Activated CD8-positive, alpha-beta memory T cell treated with anti-CD3 and anti-CD28 coated beads for 4 hours (primary cell): Measurements from ENCODE around the gene AARS1.
"Not testable (repeated sequence)": the region's sequence is repeated elsewhere in the genome, so short reads cannot be mapped to it uniquely, and the experiment has no call there.

Experiments used
- DNase-seq, 2 donors: peaks; one replicate each; pipeline ENCODE4 v3.0.0-alpha.2; 2020; ENCODE audit warnings: low read depth in 2 of 2

The AARS1 gene

DNA sequence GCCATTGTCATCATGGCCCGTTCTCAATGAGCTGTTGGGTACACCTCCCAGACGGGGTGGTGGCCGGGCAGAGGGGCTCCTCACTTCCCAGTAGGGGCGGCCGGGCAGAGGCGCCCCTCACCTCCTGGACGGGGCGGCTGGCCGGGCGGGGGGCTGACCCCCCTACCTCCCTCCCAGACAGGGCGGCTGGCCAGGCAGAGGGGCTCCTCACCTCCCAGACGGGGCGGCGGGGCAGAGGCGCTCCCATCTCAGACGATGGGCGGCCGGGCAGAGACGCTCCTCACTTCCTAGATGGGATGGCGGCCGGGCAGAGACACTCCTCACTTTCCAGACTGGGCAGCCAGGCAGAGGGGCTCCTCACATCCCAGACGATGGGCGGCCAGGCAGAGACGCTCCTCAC lies 64.7 kb downstream of the AARS1 start:
- DNase-seq: not testable (repeated sequence)

DNA sequence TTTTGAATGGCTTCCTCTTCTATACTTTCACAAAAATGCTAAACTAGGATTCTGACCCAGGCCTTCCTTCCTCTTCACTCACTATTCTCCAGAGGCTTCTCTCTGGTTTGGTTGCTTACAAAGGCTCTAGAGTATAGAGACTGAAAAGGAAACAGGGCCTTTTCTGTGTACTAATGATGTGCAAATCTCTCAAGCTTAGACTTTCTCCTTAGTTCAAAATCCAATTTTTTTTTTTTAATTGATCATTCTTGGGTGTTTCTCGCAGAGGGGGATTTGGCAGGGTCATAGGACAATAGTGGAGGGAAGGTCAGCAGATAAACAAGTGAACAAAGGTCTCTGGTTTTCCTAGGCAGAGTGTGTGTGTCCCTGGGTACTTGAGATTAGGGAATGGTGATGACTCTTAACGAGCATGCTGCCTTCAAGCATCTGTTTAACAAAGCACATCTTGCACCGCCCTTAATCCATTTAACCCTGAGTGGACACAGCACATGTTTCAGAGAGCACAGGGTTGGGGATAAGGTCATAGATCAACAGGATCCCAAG lies 65.3 kb downstream of the AARS1 start:
- not testable (repeated sequence) for DNase-seq

DNA sequence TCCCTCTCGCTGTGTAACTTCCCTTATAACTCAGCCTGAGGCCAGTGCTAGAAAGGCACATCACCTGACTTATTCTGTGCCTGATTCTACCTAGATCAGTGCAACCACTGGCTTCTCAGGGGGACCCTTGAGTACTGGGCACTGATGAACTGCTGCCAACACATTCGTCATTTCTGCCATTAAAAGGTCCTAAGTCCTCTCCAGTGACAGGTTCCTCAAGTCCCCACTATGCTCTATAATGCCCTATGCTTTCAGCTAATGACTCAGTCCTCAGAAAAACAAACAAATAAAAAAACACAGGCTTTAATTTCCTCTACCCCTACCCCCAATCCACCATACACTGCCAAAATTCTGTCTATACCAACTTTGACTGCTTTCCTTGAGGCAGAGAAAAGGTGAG lies 66.1 kb downstream of the AARS1 start:
- DNase-seq: not testable (repeated sequence)

DNA sequence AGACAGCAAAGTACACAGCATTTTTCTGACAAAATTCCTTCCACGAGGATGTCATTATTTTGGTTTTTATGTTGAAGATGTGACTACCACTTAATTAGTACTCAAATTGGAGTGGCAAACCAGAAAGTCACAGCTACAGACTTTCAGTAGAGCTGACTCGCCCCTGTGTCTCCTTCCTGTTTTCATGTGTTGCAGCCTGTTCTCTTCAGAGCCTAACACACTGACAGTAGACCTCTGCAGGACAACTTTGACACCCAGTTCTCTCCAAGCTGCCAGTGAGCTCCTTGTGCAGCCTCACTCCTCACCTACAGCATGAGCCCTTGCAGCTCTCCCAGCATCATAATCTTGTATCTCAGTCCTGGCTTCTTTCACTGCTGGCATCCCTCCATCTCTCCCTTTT lies 66.7 kb downstream of the AARS1 start:
- not testable (repeated sequence) for DNase-seq

DNA sequence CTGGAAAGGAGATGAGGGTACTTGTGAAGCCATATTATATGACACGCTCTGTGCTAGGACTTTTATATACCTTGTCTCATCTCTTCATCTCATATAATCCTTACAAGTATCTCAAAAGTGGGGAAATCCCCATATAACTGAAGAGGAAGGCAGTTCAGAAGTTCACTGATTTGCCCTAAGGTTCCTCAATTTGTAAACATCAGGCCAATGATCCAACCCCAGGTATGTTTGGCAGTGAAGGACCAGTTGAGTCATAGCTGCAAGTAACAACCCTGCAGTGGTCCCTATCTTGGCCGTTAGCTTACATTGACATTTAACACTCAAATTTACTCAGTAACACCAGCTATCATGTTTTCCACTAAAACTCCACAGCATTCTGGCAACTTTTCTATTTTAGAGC lies 70.7 kb downstream of the AARS1 start:
- DNase-seq: not testable (repeated sequence)

DNA sequence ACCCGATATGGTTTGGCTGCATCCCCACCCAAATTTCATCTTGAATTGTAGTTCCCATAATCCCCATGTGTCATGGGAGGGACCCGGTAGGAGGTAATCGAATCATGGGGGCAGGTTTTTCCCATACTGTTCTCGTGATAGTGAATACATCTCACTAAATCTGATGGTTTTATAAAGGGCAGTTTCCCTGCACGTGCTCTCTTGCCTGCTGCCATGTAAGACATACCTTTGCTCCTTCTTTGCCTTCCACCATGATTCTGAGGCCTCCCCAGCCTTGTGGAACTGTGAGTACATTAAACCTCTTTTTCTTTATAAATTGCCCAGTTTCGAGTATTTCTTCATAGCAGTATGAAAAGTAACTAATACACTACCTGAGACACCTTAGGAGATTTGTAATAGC lies 82.9 kb downstream of the AARS1 start:
- DNase-seq: not testable (repeated sequence)

DNA sequence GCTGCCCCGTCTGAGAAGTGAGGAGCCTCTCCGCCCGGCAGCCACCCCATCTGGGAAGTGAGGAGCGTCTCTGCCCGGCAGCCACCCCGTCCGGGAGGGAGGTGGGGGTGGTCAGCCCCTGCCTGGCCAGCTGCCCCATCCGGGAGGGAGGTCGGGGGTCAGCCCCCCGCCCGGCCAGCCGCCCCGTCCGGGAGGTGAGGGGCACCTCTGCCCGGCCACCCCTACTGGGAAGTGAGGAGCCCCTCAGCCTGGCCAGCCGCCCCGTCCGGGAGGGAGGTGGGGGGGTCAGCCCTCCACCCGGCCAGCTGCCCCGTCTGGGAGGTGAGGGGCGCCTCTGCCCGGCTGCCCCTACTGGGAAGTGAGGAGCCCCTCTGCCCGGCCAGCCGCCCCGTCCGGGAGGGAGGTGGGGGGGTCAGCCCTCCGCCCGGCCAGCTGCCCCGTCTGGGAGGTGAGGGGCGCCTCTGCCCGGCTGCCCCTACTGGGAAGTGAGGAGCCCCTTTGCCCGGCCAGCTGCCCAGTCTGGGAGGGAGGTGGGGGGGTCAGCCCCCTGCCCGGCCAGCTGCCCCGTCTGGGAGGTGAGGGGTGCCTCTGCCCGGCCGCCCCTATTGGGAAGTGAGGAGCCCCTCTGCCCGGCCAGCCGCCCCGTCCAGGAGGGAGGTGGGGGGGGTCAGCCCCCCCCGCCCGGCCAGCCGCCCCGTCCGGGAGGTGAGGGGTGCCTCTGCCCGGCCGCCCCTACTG lies 84.5 kb downstream of the AARS1 start:
- DNase-seq: not testable (repeated sequence)

DNA sequence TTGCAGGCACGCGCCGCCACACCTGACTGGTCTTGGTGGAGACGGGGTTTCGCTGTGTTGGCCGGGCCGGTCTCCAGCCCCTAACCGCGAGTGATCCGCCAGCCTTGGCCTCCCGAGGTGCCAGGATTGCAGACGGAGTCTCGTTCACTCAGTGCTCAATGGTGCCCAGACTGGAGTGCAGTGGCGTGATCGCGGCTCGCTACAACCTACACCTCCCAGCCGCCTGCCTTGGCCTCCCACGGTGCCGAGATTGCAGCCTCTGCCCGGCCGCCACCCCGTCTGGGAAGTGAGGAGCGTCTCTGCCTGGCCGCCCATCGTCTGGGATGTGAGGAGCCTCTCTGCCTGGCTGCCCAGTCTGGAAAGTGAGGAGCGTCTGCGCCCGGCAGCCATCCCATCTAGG lies 85.3 kb downstream of the AARS1 start:
- DNase-seq: not testable (repeated sequence)

DNA sequence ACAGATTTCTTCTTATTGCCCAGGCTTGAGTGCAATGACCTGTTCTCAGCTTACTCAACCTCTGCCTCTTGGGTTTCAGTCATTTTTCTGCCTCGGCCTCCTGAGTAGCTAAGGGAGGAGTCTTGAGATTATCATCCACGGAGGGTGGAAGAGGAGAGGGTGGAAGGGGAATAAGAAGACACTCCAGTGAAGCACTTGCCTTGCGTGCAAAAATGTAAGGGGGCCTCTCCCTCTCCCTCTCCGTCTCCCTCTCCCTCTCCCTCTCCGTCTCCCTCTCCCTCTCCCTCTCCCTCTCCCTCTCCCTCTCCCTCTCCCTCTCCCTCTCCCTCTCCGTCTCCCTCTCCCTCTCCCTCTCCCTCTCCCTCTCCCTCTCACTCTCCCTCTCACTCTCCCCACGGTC lies 85.8 kb downstream of the AARS1 start:
- not testable (repeated sequence) for DNase-seq
